NCI-H2107 treated with DMSO at 0.1 percent for 48 hours (cell line): ENCODE measurements around the gene LDLRAP1.

Experiments
- DNase-seq: peaks from one replicate; lab custom pipeline; 2025; ENCODE audit not compliant: unreplicated experiment; lab: John Stamatoyannopoulos, UW

LDLRAP1 gene

DNA sequence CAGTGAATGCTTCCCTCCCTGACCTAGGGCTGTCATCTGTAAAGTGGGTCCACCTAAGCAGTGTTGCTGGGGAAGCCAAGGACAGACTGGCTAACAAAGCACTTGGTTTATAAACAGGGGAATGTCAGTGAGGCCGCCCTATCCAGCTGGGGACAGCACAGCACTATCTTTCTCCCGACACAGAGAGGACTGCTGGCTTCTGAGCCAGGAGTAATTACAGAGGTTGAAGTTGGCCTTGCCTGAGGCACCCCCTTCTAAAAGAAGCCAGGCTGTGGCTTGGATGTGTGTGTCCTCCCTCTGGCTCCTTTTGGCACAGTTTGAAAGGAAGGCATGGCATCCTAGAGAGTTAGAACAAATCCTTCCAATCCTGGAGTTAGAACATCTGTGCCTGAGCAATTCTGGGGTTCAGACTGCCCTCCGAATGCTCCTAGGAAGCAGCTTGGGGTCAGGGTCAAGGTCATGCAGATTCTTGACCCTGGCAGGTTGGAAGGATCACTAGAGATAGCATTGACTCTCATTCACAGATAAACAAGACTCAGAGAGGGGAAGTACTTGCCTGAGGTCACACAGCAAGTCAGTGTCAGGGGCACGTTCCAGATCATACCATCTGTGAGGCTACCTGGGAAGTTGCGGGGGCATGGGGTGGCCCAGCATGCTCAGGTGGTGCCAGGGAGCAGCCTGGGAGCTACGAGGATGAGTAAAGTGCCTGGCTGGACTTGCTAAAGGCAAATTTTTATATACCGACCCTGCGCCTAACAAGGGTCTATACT lies 1.3 kb upstream of the LDLRAP1 start:
- no peak for DNase-seq

DNA sequence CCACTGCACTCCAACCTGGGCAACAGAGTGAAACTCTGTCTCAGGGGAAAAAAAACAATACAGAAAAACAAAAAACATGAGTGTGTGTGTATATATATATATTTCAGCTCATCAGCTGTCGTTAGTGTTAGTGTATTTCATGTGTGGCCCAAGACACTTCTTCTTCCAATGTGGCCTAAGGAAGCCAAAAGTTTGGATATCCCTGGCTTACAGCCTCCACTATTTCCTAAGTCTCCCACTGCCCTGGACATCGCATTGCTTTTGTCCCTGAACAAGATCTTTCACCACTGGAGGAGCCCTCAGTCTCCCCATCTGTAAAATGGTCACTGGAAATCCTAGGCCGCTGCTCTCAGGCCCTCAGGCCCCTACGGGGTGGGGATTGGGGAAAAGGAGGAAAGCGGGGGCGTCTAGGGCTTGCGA lies 391 bp upstream of the LDLRAP1 start:
- no peak for DNase-seq

DNA sequence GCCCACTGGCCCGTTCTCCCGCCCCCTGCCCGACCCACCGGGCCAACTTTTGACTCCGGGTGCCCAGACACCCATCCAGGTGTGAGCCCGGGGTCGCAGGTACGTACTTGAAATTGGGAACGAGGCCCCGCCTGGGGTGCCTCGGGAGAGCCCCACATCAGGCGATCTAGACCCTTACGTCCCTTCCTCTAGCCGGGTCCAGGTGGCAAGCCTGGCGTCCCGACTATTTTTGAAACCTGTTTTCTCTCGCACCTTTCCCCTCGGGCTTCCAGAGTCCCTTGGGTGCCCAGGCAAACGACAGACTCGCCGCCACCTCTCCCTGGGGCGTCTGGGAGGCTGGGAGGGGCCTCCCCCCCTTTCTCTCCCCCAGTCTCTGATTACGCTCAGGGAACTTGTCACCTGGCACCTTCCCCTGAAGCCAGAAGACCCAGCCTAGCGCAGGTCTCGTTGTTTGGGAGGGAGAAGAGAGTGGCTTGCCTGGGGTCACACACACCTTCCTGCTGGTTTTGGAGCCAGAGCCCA lies 898 bp downstream of the LDLRAP1 start:
- peak; percentile 67 for DNase-seq

DNA sequence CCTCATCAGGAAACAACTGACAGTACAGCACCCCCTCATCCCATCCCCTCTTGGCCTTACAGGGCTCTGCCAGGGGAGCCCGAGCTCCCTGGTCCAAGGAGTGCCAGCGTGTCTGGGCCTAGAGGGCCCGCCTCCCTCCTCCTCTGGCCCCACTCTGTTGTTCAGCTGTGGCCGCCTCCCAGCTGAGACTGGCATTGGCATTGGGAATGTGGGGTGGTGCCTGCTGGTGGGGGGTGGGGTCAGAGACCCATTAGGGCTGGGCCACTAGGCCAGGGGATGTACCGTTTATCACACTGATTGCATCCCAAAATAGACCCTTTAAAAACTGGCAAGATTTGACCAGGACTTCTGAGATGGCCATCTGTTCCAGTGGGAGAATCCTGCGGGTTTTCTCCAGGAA lies 1.4 kb downstream of the LDLRAP1 start:
- no peak for DNase-seq

DNA sequence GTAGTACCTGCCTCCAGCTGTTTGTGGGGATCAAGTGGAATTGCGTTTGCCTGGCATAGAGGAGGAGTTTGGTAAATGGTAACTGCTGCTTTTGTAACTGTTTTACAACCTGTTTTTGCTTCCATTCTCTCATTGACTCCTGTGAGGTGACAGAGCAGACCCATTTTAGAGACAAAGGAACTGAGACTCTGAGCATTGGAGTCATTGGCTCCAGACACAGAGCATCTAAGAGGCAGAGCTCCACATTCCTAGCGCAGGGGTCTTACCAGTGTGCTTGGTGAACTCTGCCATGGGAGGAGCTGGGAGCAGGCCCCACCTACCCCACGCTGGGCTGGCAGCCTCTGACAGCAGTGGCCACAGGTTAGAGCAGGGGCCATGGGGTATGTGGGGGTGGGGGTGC lies 2.4 kb downstream of the LDLRAP1 start:
- DNase-seq, result no peak

DNA sequence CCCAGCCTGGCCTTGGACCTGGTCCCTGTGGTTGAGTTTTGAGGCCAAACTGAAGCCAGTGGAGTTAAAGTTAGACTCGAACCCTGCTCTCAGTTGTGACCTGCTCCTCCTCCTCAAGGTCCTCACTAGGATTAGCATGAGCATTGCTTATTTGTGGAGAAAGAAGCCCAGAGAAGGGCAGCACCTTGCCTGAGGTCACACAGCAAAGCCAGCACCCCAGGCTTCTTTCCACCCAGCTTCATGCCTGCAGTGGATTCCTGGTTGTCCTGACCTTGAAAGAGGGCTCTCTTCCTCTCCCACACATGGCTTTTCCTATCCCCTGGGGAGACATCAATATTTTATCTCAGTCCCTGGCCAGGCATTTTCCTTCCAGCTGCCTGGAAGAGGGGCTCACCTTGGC lies 2.8 kb downstream of the LDLRAP1 start:
- no peak for DNase-seq

DNA sequence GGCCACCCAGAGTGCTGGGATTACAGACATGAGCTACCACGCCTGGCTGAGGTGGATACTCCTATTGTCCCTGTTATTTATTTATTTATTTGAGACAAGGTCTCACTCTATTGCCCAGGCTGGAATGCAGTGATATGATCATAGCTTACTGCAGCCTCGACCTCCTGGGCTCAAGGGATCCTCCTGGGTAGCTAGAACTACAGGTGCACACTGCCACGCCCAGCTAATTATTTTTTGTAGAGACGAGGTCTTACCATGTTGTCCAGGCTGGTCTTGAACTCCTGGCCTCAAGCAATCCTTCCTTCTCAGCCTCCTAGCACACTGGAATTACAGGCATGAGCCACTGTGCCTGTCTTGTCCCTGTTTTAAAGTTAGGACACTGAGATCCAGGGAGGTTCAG lies 5.2 kb downstream of the LDLRAP1 start:
- DNase-seq, result no peak

DNA sequence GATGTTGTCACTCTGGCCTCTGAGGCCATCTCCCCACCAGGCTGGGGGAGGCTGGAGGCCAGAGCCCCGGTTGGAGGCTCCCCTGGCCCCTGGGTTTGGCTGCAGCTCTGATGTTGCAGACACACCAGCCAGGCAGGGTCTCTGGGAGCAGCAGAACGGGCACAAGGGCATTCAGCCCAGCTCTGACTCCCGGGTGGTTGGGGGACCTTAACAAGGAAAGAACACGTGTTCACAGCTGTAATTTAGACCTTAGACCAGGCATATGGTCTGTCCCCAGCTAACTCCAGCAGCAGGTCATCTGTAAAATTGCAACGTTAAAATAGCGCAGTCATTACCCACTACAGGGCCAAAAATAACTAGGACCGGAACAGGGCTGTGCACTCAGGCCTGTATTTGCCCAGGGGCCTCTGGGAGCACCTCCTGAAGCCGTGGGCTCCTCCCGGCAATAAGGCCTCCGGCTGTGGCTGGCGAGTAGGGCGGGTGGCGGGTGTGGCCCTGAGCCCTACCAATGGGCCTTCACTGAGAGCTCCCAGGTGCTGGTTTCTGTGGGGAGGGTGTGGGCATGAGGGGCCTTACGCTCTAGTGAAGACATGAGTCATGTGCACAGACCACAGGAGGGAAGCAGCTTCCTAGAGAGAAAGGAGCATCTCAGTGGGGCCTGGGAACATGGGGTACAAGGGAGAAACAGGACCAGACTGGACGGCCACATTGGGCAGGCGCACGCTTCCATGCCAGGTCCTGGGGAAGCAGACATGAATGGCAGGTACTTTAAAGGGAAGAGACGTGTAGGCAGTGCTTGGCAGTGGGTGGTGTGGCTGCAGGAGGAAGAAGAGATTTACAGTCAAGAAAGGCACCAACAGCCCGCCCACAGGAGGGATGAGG lies 6.1 kb downstream of the LDLRAP1 start:
- no peak for DNase-seq

DNA sequence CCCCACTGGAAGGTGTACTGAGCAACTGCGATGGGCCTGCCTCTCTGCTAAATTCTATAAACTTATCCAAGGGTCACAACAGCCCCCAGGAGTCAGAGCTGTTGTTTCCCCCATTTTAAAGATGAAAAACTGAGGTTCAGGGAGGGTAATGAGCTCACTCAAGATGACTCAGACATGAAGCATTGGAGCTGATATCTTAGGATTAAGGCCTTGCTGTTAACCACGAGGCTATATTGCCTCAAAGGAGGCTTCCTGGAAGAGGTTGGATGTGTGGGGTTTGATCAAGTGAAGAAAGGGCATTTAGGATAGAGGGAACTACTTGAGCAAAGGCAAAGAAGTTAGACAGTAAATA lies 6.7 kb downstream of the LDLRAP1 start:
- no peak for DNase-seq

DNA sequence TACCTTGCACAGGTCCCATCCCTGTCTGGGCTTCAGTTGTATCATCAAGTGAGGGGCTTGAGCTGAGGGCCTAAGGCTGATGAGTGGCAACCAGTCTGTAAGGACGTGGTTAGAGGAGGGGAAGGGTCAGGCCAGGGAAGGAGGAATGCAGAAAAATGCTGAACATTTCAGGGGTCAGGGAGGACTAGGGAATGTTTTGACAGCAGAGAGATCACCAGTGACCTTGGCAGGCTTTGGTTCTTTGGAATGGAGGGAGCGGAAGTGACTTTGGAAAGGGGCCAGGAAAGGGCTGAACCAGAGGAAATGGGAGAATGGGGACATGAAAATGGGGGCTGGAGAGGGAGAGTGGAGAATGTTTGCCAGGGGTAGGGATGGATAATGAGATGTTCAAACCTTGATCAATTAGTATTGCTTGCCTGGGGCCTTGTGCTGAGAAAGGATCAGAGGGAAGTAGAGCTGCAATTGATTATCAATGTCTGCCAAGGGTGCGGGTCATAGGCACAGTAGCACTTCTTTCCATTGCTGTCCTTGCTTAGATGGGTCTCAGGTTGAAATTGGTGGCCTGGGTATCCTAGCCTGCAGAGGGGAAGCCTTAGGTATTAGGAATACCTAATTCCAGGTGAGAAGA lies 7.4 kb downstream of the LDLRAP1 start:
- no peak for DNase-seq

DNA sequence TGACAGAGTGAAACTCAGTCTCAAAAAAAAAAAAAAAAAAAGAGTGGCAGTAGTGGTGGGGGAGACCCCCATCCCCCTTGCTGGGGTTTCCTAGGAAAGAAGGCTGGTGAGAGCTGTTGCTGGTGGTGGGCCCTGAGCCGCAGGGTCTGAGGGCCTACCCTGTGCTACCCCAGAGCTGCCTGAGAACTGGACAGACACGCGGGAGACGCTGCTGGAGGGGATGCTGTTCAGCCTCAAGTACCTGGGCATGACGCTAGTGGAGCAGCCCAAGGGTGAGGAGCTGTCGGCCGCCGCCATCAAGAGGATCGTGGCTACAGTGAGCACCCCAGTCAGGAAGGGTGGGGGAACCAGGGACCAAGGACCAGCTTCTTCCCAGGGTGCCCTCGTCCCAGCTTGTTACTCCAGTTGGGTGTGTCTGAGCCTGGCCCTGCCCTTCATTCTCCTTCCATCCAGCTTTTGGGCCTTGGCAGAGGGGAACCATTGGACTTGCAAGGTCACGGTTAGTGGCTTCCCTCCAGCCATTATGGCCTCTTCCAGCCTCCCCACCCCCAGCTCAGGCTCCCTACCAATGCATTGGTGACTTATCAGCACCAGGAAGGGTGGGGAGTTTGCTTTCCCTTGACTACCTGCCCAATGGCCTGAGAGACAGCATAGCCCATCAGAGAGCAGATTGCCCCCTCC lies 10.5 kb downstream of the LDLRAP1 start:
- no peak for DNase-seq

DNA sequence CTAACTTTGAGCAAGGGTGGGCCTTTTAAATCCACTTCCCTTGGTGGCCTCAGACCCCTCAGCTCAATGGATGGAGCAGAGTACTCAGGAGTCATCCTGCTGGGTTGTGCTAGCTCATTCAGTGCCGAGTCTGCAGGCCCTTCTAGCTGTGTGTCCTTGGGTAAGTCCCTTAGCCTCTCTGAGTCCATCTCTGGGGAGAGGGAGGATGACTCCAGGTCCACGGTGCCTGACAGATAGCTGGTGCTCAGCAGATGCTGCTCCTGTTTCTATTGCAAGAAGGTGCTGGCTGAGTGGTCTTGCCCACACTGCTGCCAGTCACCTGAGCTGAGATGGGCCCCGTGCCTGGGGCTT lies 11.0 kb downstream of the LDLRAP1 start:
- DNase-seq, result no peak

DNA sequence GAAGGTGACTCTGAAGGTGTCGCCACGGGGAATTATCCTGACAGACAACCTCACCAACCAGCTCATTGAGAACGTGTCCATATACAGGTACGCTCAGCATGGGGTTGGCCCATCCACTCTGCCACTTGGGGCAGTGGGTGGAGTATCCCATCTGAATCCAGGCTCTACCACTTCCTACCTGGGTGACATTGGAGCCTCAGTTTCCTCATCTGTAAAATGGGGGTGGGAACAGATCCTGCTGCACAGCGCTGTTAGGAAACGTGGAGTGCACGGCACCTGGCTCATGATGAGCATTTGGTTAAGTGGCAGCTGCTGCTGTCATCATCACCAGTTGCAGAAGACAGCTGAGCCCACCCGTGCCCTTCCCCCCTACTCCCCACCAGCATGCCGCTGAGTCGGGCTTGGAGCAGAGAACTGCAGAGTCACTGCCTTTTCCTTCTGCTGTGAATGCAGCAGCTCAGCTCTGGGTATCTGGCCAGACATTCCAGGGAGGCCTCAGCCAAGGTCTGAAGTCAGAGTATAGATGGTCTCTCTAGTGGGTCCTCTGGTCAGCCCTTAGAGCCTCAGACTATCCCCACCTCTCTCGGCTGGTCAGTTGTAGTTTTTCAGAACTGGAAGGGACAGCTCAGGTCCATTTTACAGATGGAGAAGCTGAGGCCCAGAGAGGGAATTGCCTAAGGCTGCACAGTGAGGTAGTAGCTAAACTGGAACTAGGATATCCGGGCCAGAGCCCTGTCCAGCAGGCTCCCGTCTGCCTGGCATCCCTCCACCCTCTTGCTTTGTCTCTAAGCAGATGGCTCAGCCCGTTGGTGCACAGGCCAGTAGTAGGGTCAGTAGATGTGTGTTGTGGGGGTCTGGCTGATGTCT lies 11.7 kb downstream of the LDLRAP1 start:
- no peak for DNase-seq

DNA sequence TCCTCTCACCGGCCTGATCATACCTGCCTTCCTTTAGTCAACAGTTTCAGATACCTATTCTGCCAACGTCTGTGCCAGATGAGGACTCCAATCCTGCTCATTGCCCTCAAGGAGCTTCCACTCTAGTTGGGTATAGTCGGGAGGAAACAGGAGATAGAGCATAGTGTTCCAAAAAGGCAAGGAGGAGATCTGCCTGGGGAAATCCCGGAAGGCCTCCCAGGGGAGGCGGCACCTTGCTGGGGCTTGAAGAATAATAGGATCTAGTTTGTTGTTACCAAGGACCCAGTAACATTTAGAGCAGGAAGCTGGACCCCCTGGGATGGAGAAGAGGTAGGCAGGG lies 12.3 kb downstream of the LDLRAP1 start:
- DNase-seq, result no peak

DNA sequence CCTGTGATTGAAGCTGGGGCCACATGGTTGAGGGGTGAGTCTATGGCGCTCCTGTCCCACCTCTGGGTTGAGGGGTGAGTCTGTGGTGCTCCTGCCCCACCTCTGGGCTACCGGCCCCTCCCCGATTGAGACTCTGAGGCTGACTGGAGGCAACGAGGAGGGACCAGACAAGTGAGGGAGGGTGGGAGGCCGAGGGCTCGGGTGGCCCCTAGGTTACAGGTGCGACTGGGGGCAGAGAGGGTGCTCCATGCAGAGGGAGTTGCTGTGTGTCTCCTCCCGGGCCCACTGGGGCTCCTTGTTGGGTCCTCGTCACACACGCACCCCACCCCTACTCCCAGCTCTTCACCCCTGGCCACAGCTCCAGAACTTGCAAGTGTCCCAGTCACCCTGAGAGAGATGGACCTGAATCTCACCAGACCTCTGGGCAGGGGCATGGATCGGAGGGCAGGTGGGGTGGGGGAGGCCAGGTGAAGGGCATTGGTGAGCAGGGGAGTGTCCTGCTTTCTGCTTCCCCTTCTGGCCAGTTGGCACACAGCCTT lies 12.8 kb downstream of the LDLRAP1 start:
- DNase-seq, result no peak

DNA sequence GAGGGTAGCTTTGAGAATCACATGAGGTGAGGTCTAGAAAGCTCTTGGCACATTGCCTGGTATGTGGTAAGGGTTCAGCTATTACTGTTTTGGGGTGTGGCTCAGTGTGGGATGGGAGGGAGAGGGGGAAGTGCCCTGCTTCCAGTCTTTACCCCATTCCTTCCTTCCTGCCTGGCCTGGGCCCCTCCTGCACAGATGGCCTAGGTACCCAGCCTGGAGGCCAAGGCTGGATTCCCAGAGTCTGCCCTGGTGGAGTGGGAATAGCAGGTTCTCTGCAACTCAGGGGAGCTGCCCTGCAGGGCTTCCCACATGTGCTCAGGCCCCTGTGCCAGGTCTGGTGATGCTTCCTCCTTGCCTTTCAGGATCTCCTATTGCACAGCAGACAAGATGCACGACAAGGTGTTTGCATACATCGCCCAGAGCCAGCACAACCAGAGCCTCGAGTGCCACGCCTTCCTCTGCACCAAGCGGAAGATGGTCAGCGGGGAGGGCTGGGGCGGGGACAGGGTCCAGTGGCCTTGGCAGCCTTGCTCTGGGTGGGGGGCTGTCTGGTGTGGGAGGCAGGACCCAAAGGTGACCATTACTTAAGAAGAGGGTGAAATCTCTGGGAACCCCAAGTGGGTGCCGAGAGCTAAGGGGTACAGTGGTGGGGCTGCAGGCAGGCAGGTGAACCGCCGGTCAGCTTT lies 13.5 kb downstream of the LDLRAP1 start:
- no peak for DNase-seq

DNA sequence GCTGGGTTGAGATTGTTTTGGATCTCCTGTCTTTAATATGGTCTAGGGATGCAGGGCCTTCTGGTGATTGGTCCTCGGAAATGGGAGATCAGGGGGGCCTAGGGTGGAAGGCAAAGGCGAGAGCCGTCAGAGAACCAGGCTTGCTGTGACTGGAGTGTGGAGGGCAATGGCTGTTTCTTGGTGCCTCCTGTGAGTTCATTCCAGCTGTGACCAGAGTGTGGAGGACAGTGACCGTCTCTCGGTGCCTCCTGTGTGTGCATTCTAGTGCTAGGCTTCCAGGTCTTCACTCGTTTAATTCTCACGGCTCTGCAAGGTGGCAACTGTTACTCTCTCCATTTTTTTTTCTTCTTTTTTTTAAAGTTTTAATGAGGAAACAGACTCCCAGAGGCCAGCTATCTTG lies 14.1 kb downstream of the LDLRAP1 start:
- no peak for DNase-seq

DNA sequence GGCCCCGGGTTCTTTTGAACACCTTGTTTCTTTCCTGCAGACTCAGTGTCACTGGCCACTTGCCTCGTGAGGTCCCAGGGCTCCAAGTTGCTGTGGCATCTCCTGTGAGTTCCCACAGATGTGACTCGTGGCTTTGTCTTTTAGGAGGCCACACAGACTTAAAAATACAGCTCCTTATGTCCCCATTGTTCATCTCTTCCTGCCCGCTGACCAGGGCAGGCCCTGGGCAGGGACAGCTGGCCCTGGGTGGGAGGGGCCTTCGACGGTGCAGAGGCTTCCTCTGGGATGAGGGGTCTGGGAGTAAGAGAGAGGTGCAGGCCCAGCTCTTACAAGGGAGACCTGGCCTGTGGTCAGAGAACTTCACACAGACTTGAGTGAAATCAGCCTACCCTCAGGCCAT lies 15.6 kb downstream of the LDLRAP1 start:
- DNase-seq, result no peak

DNA sequence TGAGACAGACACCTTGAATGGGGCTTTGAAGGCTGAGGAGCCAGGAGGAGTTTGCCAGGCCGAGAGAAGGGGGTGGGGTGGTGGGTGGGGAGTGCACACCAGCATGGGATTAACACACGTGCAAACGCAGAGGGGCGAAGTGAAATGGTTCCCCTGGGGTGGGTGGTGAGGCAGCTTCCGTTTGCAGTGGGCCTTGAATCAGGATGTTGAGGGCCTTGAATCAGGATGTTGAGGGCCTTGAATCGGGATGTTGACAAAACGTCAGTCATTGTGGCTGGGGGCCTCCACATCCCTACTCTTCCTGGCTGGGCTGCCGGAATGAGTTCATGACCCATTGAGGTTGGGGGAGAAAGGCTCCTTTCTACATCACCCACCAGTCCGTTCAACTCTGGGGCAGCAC lies 16.6 kb downstream of the LDLRAP1 start:
- DNase-seq, result no peak

DNA sequence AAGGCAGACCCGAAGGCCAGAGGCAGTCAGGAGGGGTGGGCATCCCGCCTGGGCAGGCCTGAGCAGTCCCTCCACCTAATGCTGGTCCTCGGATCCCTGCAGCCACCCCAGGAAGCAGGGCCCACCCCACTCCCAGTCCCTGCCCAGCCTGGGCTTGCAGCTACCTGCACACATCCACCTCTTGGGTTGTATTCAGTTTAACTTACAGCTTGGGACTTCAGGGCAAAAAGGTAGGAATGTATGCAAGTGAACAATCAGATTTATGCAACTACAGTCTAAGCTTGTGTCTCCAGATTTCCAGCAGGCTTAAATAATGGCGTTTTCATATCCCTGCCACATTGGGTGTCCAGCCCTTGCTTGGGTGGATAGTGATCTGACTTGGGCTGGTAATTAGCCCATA lies 17.4 kb downstream of the LDLRAP1 start:
- no peak for DNase-seq
